ENCODE data around the gene SLC5A10.
A peak's percentile ranks its signal among the peaks of the same experiment; 100 is the strongest.

SLC5A10 gene

GRCh38 chr17:19005137-19005773 lies 53.3 kb downstream of the SLC5A10 start:
- DNase-seq (ENCODE audit: low read depth): no peak
- peak overlapping the region; percentile 37 for H3K4me3 ChIP-seq (ENCODE audit: low read length)
- no peak for TF ChIP-seq CTCF (IDR thresholded peaks at IDR 0.05; ENCODE audit: insufficient read depth, low read depth, low read length, missing control alignments)

GRCh38 chr17:19005789-19006430 lies 53.9 kb downstream of the SLC5A10 start:
- no peak for TF ChIP-seq CTCF (IDR thresholded peaks at IDR 0.05; ENCODE audit: insufficient read depth, low read depth, low read length, missing control alignments)
- no peak overlapping the region for H3K4me3 ChIP-seq (ENCODE audit: low read length)
- no peak for DNase-seq (ENCODE audit: low read depth)

GRCh38 chr17:19006698-19007097 lies 54.7 kb downstream of the SLC5A10 start:
- no peak for DNase-seq (ENCODE audit: low read depth)
- no peak overlapping the region for H3K4me3 ChIP-seq (ENCODE audit: low read length)
- TF ChIP-seq CTCF (IDR thresholded peaks at IDR 0.05; ENCODE audit: insufficient read depth, low read depth, low read length, missing control alignments): no peak

- no peak for DNase-seq (ENCODE audit: low read depth)
- TF ChIP-seq CTCF (IDR thresholded peaks at IDR 0.05; ENCODE audit: insufficient read depth, low read depth, low read length, missing control alignments): no peak
- H3K4me3 ChIP-seq (ENCODE audit: low read length): no peak overlapping the region
Measured at GRCh38 chr17:19009970-19010369, 58.0 kb downstream of the SLC5A10 start.

GRCh38 chr17:19010729-19011505 lies 59.0 kb downstream of the SLC5A10 start:
- no peak overlapping the region for H3K4me3 ChIP-seq (ENCODE audit: low read length)
- DNase-seq (ENCODE audit: low read depth): peak; percentile 91
- TF ChIP-seq CTCF (IDR thresholded peaks at IDR 0.05; ENCODE audit: insufficient read depth, low read depth, low read length, missing control alignments): no peak

DNA sequence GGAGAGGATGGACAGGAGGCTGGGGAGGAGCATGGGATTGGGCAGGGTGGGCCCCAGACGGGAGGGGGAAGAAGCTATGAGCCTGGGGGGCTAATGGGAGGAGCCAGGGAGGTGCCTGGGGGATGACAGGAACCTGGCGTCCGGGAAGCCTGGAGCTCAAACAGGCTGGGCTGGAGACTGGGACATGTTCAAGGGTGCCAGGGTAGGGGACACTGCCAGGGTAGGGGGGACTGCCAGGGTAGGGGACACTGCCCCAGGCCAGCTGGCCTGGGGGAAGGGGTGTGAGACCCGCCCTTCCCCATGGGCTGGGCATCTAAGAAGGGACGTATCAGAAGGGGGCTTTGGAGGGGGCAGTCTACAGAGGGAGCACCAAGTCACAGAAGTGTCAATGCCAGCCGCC lies 59.6 kb downstream of the SLC5A10 start:
- DNase-seq (ENCODE audit: low read depth): no peak
- TF ChIP-seq CTCF (IDR thresholded peaks at IDR 0.05; ENCODE audit: insufficient read depth, low read depth, low read length, missing control alignments): no peak
- no peak overlapping the region for H3K4me3 ChIP-seq (ENCODE audit: low read length)

Measured in epithelial cell of esophagus (primary cell).